HepG2 (cell line): ENCODE measurements around the gene SCP2D1. TPM values are rescaled to one million over a fixed set of nuclear protein-coding genes. Genes with fewer than 3 reads are reported as not detected.

ENCODE experiments used
- ATAC-seq: fragments of 200-7000 bp; cut with Tn5 transposase; 3 replicates; pipeline ENCODE4 v1.9.1; 2020; ENCODE audit warnings: mild to moderate bottlenecking, moderate library complexity
- BruUV-seq: library from RNA; stranded (reverse); fragments of 400-500 nt; replicated peaks from 2 replicates; lab custom pipeline; 2021; lab: Mats Ljungman, UMichigan
- CTCF ChIA-PET: fragments of 300-600 bp; formaldehyde crosslinking; extraction: SDS; loops from one replicate; lab custom pipeline; 2021; ENCODE audit warnings: low total read pairs, inconsistent platforms, low intra/inter-chr PET ratio; lab: Yijun Ruan, JAX
- POLR2A ChIA-PET: fragments of 350-600 bp; sonication (Branson Sonifier 250); formaldehyde crosslinking; loops from one replicate; lab custom pipeline; 2020; ENCODE audit warnings: antibody characterized with exemption, inconsistent platforms; lab: Yijun Ruan, JAX
- DNase-seq: peaks from one replicate; pipeline ENCODE4 v3.0.0-alpha.2; 2015; ENCODE audit warnings: low spot score
- FAIRE-seq: peaks from 3 replicates; lab custom pipeline; 2011; peaks lifted over from hg19 to GRCh38; lab: Jason Lieb, UNC
- H2AFZ ChIP-seq: one replicate; pipeline ENCODE4 v1.6.1; 2011; ENCODE audit warnings: low read length, inconsistent platforms
- H3K27ac ChIP-seq: fragments of 300-600 bp; 3 replicates; pipeline ENCODE4 v1.8.0; 2011; ENCODE audit warnings: mixed run types, mild to moderate bottlenecking, mixed read lengths, low read length, inconsistent platforms; ENCODE audit not compliant: insufficient read depth; ENCODE audit errors: extremely low read length
- H3K27me3 ChIP-seq, 2 experiments: fragments of 200-600 bp in 1 of 2; 2 replicates in 1 of 2; 3 replicates in 1 of 2; pipeline versions ENCODE4 v1.6.0 to v1.8.0; 2011; ENCODE audit warnings: low read length in 2 of 2, mild to moderate bottlenecking in 2 of 2, moderate library complexity in 2 of 2, inconsistent platforms in 1 of 2; ENCODE audit not compliant: insufficient read depth in 2 of 2, control insufficient read depth in 1 of 2
- H3K36me3 ChIP-seq, 2 experiments: fragments of 200-600 bp in 1 of 2; replicated peaks in 1 of 2; 2 replicates in 1 of 2; 3 replicates in 1 of 2; pipeline versions ENCODE4 v1.5.1 to v1.8.0; 2011; ENCODE audit warnings: low read length in 2 of 2, inconsistent platforms in 1 of 2; ENCODE audit not compliant: insufficient read depth in 2 of 2, control insufficient read depth in 1 of 2
- H3K4me1 ChIP-seq: 2 replicates; pipeline ENCODE4 v1.5.1; 2012; ENCODE audit warnings: low read length, inconsistent platforms; ENCODE audit not compliant: insufficient read depth
- H3K4me2 ChIP-seq: 2 replicates; pipeline ENCODE4 v1.6.0; 2011; ENCODE audit warnings: low read depth, low read length, inconsistent platforms
- H3K4me3 ChIP-seq, 3 experiments: fragments of 200-600 bp in 1 of 3; sonication (generic), shearing (Covaris generic) in 1 of 3; replicated peaks in 1 of 3; 2 replicates each; pipeline ENCODE4 v1.5.1; 2011 to 2016; ENCODE audit warnings: low read length in 3 of 3, inconsistent platforms in 2 of 3, low read depth in 2 of 3, mild to moderate bottlenecking in 2 of 3, control low read depth in 1 of 3, mixed read lengths in 1 of 3; ENCODE audit not compliant: insufficient read depth in 1 of 3
- H3K79me2 ChIP-seq: one replicate; pipeline ENCODE4 v1.6.1; 2011; ENCODE audit warnings: low read length, inconsistent platforms; ENCODE audit not compliant: insufficient read depth
- H3K9ac ChIP-seq: 2 replicates; pipeline ENCODE4 v1.6.0; 2011; ENCODE audit warnings: mild to moderate bottlenecking, low read depth, low read length, inconsistent platforms; ENCODE audit not compliant: insufficient read depth
- H3K9me3 ChIP-seq: 2 replicates; pipeline ENCODE4 v1.5.1; 2012; ENCODE audit warnings: mild to moderate bottlenecking, low read length
- H4K20me1 ChIP-seq: 2 replicates; pipeline ENCODE4 v1.6.0; 2011; ENCODE audit warnings: inconsistent platforms, mild to moderate bottlenecking, low read length, moderate library complexity; ENCODE audit not compliant: insufficient read depth
- ATF7-NPFF ChIP-seq: sonication (generic); formaldehyde crosslinking; IDR thresholded peaks from 2 replicates; pipeline ENCODE4 v1.8.1; 2023; ENCODE audit warnings: mild to moderate bottlenecking, low read depth, missing genetic modification reagents, moderate library complexity
- ESRRA ChIP-seq: sonication (generic); formaldehyde crosslinking; IDR thresholded peaks from 2 replicates; pipeline ENCODE4 v1.5.1; 2020; ENCODE audit warnings: mild to moderate bottlenecking, low read depth, missing genetic modification reagents
- WGBS: methylation state at CpG from one replicate; pipeline ENCODE4 v1.1.6; 2017; ENCODE audit warnings: low lambda C conversion rate; 5-methylcytosine and 5-hydroxymethylcytosine counted together
- in situ Hi-C: cut with HindIII; loops from 2 replicates; pipeline ENCODE4 v1.10.0; 2017; ENCODE audit warnings: low pct_unique_long_range_greater_than_20kb; ENCODE audit not compliant: extremely low pct_ligation_motif_present
- intact Hi-C: fragments of 100-400 bp; cut with micrococcal nuclease; formaldehyde crosslinking; loops from one replicate; pipeline ENCODE4 v1.10.0; 2022; ENCODE audit not compliant: unreplicated experiment
- polyA plus RNA-seq, 8 experiments: library from polyadenylated mRNA; depleted of rRNA in 3 of 8; stranded (reverse) in 7 of 8; unstranded in 1 of 8; fragments of >200 nt; fragmentation: Illumina TruSeq in 4 of 8; extraction: Trizol in 4 of 8; gene quantifications; 2 replicates each; pipeline versions ENCODE4 v1.2.1 to v1.2.3, GENCODE V29; 2011 to 2016; ENCODE audit warnings: low read depth in 4 of 8, missing spikeins in 1 of 8, mixed read lengths in 1 of 8; ENCODE audit not compliant: insufficient read depth in 1 of 8
- total RNA-seq, 5 experiments: library from RNA; depleted of rRNA; stranded (reverse); fragments of >200 nt; fragmentation: Illumina TruSeq; extraction: Trizol; gene quantifications; 2 replicates each; pipeline ENCODE4 v1.2.3, GENCODE V29; 2016; ENCODE audit warnings: low read depth in 1 of 5
- TF ChIP-seq, protein P1 (sequence below): sonication (generic); formaldehyde crosslinking; IDR thresholded peaks from 2 replicates; pipeline ENCODE4 v1.9.0; 2021; ENCODE audit warnings: missing genetic modification reagents, borderline replicate concordance
- TF ChIP-seq, protein P2 (sequence below): sonication (generic); formaldehyde crosslinking; IDR thresholded peaks from 2 replicates; pipeline ENCODE4 v1.5.1; 2020; ENCODE audit warnings: mild to moderate bottlenecking, missing genetic modification reagents
- TF ChIP-seq, protein P3 (sequence below): fragments of 450-650 bp; IDR thresholded peaks from 2 replicates; pipeline ENCODE4 v1.6.1; 2016

The SCP2D1 gene
- total and polyA plus RNA-seq, 2 of the 13 experiments (the other 11 are each of a cell fraction or from before 2014, with no cell fraction given) = not detected

DNA sequence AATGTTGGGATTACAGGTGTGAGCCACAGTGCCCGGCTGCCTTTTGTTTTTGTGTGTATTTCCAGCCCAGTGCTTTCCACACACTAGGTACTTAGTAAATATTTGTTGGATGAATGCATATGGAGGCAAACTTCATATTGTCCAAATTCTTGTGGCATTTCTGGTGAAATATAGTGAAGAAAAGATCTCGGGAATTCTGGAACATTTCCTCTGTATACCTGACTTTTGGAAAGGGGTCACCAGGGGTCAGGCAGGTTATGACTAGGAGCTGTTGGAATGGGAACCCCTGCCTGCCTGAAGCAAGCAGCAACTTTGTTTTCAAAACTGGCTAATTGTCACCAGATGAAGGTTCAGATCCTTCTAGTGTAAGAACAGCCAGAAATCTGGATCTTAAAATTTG is 12.1 kb upstream of the SCP2D1 start (continued):
- no peak for TF ChIP-seq ATF7-NPFF (CRISPR knock-in tag)
- TF ChIP-seq, protein P1, sequence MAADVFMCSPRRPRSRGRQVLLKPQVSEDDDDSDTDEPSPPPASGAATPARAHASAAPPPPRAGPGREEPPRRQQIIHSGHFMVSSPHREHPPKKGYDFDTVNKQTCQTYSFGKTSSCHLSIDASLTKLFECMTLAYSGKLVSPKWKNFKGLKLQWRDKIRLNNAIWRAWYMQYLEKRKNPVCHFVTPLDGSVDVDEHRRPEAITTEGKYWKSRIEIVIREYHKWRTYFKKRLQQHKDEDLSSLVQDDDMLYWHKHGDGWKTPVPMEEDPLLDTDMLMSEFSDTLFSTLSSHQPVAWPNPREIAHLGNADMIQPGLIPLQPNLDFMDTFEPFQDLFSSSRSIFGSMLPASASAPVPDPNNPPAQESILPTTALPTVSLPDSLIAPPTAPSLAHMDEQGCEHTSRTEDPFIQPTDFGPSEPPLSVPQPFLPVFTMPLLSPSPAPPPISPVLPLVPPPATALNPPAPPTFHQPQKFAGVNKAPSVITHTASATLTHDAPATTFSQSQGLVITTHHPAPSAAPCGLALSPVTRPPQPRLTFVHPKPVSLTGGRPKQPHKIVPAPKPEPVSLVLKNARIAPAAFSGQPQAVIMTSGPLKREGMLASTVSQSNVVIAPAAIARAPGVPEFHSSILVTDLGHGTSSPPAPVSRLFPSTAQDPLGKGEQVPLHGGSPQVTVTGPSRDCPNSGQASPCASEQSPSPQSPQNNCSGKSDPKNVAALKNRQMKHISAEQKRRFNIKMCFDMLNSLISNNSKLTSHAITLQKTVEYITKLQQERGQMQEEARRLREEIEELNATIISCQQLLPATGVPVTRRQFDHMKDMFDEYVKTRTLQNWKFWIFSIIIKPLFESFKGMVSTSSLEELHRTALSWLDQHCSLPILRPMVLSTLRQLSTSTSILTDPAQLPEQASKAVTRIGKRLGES (CRISPR knock-in tag) = no peak
- TF ChIP-seq, protein P2, sequence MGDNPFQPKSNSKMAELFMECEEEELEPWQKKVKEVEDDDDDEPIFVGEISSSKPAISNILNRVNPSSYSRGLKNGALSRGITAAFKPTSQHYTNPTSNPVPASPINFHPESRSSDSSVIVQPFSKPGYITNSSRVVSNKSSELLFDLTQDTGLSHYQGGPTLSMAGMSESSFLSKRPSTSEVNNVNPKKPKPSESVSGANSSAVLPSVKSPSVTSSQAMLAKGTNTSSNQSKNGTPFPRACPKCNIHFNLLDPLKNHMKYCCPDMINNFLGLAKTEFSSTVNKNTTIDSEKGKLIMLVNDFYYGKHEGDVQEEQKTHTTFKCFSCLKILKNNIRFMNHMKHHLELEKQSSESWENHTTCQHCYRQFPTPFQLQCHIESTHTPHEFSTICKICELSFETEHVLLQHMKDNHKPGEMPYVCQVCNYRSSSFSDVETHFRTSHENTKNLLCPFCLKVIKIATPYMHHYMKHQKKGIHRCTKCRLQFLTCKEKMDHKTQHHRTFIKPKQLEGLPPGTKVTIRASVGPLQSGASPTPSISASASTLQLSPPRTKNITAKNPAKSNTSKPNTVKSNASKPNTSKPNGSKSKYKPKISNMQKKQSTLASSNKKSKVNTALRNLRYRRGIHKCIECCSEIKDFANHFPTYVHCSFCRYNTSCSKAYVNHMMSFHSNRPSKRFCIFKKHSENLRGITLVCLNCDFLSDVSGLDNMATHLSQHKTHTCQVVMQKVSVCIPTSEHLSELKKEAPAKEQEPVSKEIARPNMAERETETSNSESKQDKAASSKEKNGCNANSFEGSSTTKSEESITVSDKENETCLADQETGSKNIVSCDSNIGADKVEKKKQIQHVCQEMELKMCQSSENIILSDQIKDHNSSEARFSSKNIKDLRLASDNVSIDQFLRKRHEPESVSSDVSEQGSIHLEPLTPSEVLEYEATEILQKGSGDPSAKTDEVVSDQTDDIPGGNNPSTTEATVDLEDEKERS = no peak
- TF ChIP-seq, all 625 proteins: peak for 0

DNA sequence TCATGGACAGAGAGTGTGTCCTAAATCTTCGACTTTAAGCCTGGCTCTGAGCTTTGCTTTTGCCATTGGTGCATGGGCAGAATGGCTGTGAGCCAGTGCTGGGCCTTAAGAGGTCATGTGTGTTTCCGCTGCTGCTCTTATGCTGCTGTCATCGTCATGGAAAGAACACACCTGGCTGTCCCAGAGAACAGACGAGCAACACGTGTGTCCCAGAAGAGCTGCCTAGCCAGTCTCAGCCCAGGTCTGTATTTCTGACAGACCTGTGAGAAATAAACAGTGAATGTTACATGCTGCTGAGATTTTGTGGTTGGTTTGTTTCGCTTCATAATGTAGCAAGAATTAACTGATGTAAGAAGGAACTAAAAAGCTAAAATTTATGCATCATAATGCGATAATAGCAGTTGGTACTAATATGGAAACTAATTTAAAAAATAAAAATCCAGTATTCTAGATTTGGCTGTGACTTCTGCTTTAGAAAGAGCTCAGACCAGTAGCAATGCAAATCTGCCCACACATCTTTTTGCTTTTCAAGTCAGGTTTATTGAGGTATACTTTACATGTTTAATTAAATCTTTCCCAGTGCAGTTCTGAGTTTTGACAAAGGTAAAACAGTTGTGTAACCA is 11.5 kb upstream of the SCP2D1 start:
- WGBS = 2% methylated on average over 7 of the region's 7 CpGs
- Histone ChIP-seq H3K4me2 (no peak overlapping the region), H3K36me3 (no peaks in the 10 kb centered on the region), H3K9me3 (no peaks in the 10 kb centered on the region), H3K4me3 (no peak overlapping the region), H3K27ac (no peak overlapping the region), H4K20me1 (no peaks in the 10 kb centered on the region), H3K27me3 (no peaks in the 10 kb centered on the region), H3K4me1 (no peaks in the 10 kb centered on the region), H2AFZ (no peak overlapping the region)
- BruUV-seq = no TSS peak
- DNase-seq = no peak
- POLR2A ChIA-PET = no interaction called here
- in situ Hi-C loops = no loop called here
- no peak; the same call in 2 of the 3 replicates for ATAC-seq
- TF ChIP-seq, protein P3, sequence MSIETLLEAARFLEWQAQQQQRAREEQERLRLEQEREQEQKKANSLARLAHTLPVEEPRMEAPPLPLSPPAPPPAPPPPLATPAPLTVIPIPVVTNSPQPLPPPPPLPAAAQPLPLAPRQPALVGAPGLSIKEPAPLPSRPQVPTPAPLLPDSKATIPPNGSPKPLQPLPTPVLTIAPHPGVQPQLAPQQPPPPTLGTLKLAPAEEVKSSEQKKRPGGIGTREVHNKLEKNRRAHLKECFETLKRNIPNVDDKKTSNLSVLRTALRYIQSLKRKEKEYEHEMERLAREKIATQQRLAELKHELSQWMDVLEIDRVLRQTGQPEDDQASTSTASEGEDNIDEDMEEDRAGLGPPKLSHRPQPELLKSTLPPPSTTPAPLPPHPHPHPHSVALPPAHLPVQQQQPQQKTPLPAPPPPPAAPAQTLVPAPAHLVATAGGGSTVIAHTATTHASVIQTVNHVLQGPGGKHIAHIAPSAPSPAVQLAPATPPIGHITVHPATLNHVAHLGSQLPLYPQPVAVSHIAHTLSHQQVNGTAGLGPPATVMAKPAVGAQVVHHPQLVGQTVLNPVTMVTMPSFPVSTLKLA = peak; percentile 77
- TF ChIP-seq ESRRA (CRISPR knock-in tag) = no peak
- TF ChIP-seq, all 625 proteins: peak for 1
- H3K9ac ChIP-seq = no peak overlapping the region
- H3K79me2 ChIP-seq = no peaks in the 10 kb centered on the region
- CTCF ChIA-PET = no interaction called here
- FAIRE-seq = no peak
- intact Hi-C loops = no loop called here
